T-helper 9 cell (primary cell): ENCODE measurements around the gene SLC7A6.
"Not testable (repeated sequence)": the region's sequence is repeated elsewhere in the genome, so short reads cannot be mapped to it uniquely, and the experiment has no call there.

Experiments
- DNase-seq: peaks from one replicate; pipeline ENCODE4 v3.0.0-alpha.2; 2020

SLC7A6 gene

GRCh38 chr16:68284847-68285246, 20.5 kb downstream of the SLC7A6 start:
- no peak for DNase-seq

GRCh38 chr16:68285683-68286082, 21.4 kb downstream of the SLC7A6 start:
- no peak for DNase-seq

- DNase-seq = no peak
Observed at GRCh38 chr16:68286153-68287074, 22.1 kb downstream of the SLC7A6 start.

GRCh38 chr16:68287276-68288251, 23.2 kb downstream of the SLC7A6 start:
- DNase-seq = peak; percentile 27

GRCh38 chr16:68288252-68288650, 23.9 kb downstream of the SLC7A6 start:
- no peak for DNase-seq

- DNase-seq = not testable (repeated sequence)
Observed at GRCh38 chr16:68288796-68289195, 24.5 kb downstream of the SLC7A6 start.

- DNase-seq = no peak
Observed at GRCh38 chr16:68289202-68289601, 24.9 kb downstream of the SLC7A6 start.

GRCh38 chr16:68289621-68290329, 25.4 kb downstream of the SLC7A6 start:
- DNase-seq = peak; percentile 22

GRCh38 chr16:68290450-68290849, 26.1 kb downstream of the SLC7A6 start:
- no peak for DNase-seq

- DNase-seq = no peak
Observed at GRCh38 chr16:68291227-68291626, 26.9 kb downstream of the SLC7A6 start.

- DNase-seq = no peak
Observed at GRCh38 chr16:68292425-68292824, 28.1 kb downstream of the SLC7A6 start.

GRCh38 chr16:68296291-68296690, 32.0 kb downstream of the SLC7A6 start:
- no peak for DNase-seq

- DNase-seq = no peak
Observed at GRCh38 chr16:68296693-68297092, 32.4 kb downstream of the SLC7A6 start.

- DNase-seq = no peak
Observed at GRCh38 chr16:68297908-68298307, 33.6 kb downstream of the SLC7A6 start.

GRCh38 chr16:68298312-68298711, 34.0 kb downstream of the SLC7A6 start:
- no peak for DNase-seq

GRCh38 chr16:68298907-68299561, 34.7 kb downstream of the SLC7A6 start:
- DNase-seq = no peak

GRCh38 chr16:68299571-68300453, 35.5 kb downstream of the SLC7A6 start:
- no peak for DNase-seq

- no peak for DNase-seq
Observed at GRCh38 chr16:68300734-68301459, 36.6 kb downstream of the SLC7A6 start.

- no peak for DNase-seq
Observed at GRCh38 chr16:68306633-68307032, 42.3 kb downstream of the SLC7A6 start.

- DNase-seq = no peak
Observed at GRCh38 chr16:68309799-68310198, 45.5 kb downstream of the SLC7A6 start.

GRCh38 chr16:68310437-68310773, 46.1 kb downstream of the SLC7A6 start:
- no peak for DNase-seq
